Activated CD8-positive, alpha-beta memory T cell treated with anti-CD3 and anti-CD28 coated beads, Interleukin-2, amount 50 U/mL, for 24 hours (primary cell): ENCODE data around the gene LIFR.

Experiments used
- DNase-seq: peaks from one replicate; pipeline ENCODE4 v3.0.0-alpha.2; 2020; ENCODE audit errors: extremely low read depth

LIFR gene

GRCh38 chr5:38441453-38442246 lies 114.8 kb downstream of the LIFR start:
- DNase-seq, result peak; percentile 57

DNA sequence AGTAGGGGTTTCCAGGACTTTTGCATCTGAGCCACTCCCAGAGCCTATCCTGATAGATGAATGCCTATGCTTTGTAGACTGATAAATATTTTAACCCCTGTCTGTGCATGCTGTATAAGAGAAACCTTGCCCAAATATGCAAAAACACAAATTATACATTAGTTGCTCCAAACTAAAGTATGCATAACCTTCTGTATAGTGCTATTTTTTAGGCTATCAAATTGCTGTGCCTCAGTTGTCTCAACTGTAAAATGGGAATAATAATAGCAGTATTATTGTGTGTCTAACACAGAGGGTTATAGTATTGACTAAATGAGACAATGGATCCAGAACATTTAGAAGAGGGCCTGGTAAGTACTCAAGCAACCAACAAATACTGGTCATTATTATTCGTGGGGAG lies 117.7 kb downstream of the LIFR start:
- no peak for DNase-seq

DNA sequence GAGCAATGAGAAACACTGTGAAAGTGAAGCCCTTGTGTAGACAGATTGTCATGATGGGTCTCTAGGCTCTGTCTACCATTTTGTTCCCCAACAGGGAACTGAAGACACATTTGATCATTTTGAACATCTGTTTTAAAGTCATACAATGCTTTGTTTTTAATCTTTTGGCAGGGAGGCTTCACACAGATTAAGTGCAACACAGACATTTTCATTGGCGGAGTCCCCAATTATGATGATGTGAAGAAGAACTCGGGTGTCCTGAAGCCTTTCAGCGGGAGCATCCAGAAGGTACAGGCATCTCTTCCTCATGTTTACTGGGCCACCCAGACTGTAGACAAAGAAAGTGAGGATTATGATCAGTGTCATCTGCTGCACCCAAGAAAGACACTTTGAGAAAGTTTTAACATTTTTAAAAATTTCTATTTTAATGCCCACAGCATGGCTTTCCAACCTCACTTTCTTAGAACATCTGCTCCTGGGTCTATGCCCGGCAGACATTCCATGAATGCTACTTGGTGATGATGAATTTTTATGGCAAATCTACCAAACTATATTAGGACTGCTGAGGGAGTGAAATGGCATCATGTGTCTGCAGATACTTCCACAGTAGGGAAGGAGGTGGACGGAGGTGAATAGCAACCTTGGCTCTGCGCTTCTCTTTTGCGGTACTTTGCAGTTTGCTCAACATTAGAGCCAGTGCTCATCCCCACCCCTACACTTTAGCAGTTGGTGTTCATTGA lies 121.3 kb downstream of the LIFR start:
- DNase-seq, result no peak

DNA sequence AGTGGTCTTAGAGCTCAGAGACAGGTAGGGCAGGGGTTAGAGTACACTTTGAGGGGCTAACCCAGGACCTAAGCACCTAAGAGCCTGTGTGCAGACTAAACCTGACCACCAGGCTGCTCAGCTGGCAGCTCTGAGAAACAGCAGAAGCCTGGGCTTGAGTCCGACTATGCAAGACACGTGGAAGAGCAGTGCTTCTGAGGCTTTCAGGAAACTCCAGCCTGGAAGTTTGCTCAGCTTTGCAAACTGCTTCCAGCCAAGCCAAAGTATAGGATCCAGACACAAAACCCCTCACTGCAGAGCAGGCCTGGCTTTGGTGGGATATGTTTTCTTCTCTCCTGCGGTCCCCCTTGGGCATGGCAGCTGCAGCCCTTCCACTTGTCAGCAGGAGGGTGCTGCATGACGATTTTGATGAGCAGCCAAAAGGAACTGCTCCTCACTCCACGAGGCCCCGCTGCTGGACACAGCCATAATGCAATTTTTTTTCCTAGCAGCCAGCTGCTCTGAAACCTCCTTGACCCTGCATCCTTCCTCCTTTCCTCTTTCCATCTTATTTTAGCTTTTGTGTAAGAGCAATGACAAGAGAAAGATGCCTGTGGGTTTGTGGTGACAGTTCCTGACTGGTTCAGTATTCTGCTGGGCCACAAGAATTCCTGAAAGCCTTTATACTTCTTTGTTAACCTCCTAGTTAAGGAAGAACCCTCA lies 123.1 kb downstream of the LIFR start:
- DNase-seq, result no peak

DNA sequence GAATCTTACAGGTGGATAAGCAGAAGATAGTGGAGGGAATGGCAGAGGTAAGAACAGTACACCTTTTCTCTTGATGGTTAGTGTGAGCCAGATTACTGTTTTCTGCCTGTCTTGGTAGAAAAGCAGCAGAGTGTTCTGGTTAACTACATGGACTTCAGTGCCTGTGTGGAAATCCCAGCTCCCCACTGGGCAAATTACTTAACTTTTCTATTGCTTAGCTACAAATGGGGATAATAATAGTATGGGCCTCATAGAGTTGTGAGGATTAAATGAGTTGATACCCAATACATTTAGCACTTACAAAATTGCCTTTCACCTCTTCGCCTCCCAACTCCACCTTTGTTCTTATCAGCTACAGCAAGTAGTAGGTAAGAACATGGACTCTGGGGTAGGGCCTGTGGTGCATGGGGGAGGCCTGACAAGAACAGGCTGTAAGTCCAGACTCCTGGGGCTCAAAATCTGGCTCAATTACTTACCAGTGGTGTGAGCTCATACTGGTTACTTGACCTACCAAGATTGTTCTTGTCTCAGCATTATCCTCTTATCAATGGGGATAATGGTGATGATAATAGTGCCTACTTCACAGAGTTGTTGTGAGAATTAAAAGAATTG lies 125.1 kb downstream of the LIFR start:
- no peak for DNase-seq

DNA sequence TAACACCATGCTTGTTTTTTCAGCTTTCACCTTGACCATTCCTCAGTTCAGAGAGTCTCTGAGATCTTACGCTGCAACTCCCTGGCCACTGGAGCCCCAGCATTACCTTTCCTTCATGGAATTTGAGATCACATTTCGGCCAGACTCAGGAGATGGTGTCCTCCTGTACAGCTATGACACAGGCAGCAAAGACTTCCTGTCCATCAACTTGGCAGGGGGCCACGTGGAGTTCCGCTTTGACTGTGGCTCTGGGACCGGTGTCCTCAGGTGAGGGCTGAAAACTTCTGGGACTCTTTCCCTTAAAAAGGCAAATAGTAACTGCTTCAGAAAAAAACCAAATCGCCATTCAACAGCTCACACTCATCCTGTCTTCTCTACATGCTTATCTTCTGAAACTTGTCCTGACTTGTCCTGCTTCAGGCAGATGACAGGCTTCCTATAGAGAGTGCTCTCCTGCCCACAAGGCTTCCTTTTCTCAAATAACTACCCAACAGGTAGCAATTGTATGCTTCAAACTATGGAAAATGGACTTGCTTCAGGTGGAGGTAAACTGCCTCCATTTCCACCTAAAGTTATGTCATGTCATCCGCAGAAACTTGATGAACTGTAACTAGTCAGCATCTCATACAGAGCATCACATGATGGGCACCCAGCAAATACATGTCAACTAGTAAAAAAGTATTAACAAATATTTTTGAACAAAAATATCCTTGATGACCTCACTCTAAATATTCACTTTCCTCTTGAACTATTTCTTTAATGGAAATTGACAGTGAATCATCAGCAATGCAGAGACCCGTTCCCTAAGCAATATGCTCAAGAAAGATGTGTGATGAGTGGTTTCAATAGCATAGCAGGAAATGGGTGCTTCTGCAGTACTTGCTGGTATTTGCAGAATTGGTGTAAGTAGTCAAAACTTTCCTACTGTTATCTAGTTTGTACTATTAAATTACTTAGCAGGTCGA lies 129.2 kb downstream of the LIFR start:
- DNase-seq, result no peak

GRCh38 chr5:38426490-38426889 lies 130.0 kb downstream of the LIFR start:
- no peak for DNase-seq
